Measurements from ENCODE around the gene AGPS.

Gene AGPS

DNA sequence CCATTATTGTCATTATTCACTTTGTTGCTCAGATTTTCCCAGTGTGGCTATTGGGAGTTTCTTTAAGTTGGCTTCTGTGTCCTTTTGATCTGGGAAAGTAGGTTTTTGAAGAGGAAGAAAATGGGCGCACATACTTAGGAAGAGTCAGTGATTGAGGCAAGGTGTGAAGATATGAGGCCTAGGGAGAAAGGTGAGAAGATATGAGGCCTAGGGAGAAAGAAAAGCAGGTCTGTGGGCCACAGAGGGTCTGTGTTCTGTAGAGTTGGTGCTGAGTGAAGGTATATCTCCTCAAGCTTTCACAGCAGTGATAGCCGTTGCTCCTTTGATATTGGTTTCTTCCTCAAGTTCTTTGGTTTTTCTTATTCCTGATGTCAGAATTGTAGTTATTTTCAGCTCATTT is 126.2 kb downstream of the AGPS start:
- Histone ChIP-seq H3K27me3 (ENCODE audit: control insufficient read depth, insufficient read depth, low read length) (no peaks in the 10 kb centered on the region), H3K36me3 (ENCODE audit: insufficient read depth, low read length) (peaks cover 18% of the 10 kb centered on the region), H3K4me1 (ENCODE audit: control insufficient read depth, insufficient read depth, low read length) (no peaks in the 10 kb centered on the region), H3K4me2 (ENCODE audit: low read length) (no peak overlapping the region), H3K4me3 (ENCODE audit: low read length) (no peak overlapping the region), H3K9me3 (replicated peaks; ENCODE audit: low read length) (no peaks in the 10 kb centered on the region), H3K9ac (ENCODE audit: low read depth, low read length) (no peak overlapping the region)

DNA sequence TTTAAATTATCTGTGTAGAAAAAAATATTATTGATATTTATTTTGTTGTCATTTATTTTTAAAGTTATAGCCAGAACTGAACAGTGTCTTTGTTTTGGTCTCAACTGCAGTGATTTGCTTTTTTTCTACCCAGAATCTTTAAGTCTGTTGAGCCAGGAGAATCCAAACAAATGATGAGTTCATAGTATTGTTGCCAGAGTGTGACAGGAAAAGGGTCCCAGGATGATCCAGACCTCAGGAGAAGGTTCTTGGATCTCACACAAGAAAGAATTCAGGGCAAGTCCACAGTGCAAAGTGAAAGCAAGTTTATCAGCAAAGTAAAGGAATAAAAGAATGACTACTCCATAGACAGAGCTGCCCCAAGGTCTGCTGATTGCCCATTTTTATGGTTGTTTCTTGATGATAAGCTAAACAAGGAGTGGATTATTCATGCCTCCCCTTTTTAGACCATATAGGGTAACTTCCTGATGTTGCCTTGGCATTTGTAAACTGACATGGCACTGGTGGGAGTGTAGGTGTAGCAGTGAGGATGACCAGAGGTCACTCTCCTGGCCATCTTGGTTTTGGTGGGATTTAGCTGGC is 127.1 kb downstream of the AGPS start:
- no peak overlapping the region for H3K4me3 ChIP-seq (ENCODE audit: low read length)
- H3K4me1 ChIP-seq (ENCODE audit: control insufficient read depth, insufficient read depth, low read length) = no peaks in the 10 kb centered on the region
- peaks cover 18% of the 10 kb centered on the region for H3K36me3 ChIP-seq (ENCODE audit: insufficient read depth, low read length)
- no peaks in the 10 kb centered on the region for H3K27me3 ChIP-seq (ENCODE audit: control insufficient read depth, insufficient read depth, low read length)
- H3K9ac ChIP-seq (ENCODE audit: low read depth, low read length) = no peak overlapping the region
- no peaks in the 10 kb centered on the region for H3K9me3 ChIP-seq (replicated peaks; ENCODE audit: low read length)
- no peak overlapping the region for H3K4me2 ChIP-seq (ENCODE audit: low read length)

DNA sequence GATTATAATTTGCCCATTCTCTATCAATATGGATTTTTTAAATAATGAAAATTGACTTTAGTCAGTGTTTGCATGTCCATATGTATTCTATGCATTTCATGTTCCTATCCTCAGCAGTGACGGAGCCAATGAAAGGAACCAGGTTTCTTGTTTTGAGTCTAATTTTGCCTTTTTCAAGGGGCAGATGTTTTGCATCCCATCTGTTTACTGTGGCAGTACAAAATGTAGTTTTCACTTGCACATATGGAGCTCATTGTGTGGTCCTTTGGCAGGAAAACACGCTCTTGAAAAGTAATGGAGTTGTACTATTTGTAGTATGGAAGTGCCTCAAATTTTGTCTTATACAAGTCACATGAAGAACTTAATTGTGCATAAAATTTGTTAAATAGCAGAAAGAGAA is 127.8 kb downstream of the AGPS start:
- H3K36me3 ChIP-seq (ENCODE audit: insufficient read depth, low read length) = peaks cover 18% of the 10 kb centered on the region
- no peak overlapping the region for H3K4me3 ChIP-seq (ENCODE audit: low read length)
- no peaks in the 10 kb centered on the region for H3K27me3 ChIP-seq (ENCODE audit: control insufficient read depth, insufficient read depth, low read length)
- H3K9me3 ChIP-seq (replicated peaks; ENCODE audit: low read length) = no peaks in the 10 kb centered on the region
- H3K9ac ChIP-seq (ENCODE audit: low read depth, low read length) = no peak overlapping the region
- no peak overlapping the region for H3K4me2 ChIP-seq (ENCODE audit: low read length)
- no peaks in the 10 kb centered on the region for H3K4me1 ChIP-seq (ENCODE audit: control insufficient read depth, insufficient read depth, low read length)

DNA sequence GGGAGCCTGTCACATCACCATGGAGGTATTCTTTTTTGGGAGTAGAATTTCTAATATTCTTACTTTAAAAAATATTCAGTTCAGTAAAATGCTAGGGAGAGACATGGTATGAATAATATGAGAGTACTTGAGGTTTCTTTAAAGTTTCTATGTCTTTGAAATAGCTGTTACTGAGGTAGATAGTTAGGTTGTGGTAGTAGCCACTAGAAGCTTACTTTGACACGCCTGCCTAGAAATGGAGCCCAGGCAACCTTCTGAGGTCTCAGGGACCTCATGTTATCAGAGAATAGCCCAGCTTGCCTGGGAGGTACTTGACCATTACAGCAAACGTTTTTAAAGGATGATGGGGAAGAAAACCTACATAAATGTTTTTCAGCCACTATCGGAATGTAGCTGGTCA is 131.2 kb downstream of the AGPS start:
- H3K27me3 ChIP-seq (ENCODE audit: control insufficient read depth, insufficient read depth, low read length) = no peaks in the 10 kb centered on the region
- peaks cover 18% of the 10 kb centered on the region for H3K36me3 ChIP-seq (ENCODE audit: insufficient read depth, low read length)

DNA sequence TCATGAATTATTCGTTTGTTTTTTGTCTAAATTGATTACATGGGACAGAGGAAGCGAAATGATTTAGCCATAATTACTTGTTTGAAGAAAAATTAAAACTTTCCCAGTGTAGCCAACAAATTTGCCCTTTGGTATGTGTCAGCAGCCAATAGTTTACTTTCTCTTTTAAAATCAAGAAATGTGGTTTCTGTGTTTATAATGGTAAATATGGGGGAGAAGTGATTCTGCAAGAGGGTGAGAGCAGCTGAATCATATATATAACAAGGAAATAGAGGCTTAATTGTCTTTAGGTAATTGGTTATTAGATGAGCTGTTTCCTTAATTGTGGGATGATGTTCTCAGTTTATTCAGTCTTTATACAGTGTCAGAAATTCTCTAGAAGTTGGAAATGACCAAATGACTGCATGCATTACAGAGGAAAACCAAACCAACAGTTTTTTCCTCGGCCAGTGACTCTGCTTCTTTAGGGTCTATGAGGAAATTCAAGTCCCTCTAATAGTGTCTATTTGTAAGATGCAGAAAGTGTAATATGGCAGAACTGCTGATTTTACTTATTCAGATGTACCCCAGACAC is 132.9 kb downstream of the AGPS start:
- Histone ChIP-seq H3K9ac (ENCODE audit: low read depth, low read length) (no peak overlapping the region), H3K9me3 (replicated peaks; ENCODE audit: low read length) (no peaks in the 10 kb centered on the region), H3K4me3 (ENCODE audit: low read length) (no peak overlapping the region), H3K36me3 (ENCODE audit: insufficient read depth, low read length) (peaks cover 14% of the 10 kb centered on the region), H3K4me1 (ENCODE audit: control insufficient read depth, insufficient read depth, low read length) (no peaks in the 10 kb centered on the region), H3K4me2 (ENCODE audit: low read length) (no peak overlapping the region), H3K27me3 (ENCODE audit: control insufficient read depth, insufficient read depth, low read length) (no peaks in the 10 kb centered on the region)

More for the DNA sequence above, 131.2 kb downstream of the AGPS start:
- H3K9ac ChIP-seq (ENCODE audit: low read depth, low read length) = no peak overlapping the region
- no peak overlapping the region for H3K4me3 ChIP-seq (ENCODE audit: low read length)
- H3K9me3 ChIP-seq (replicated peaks; ENCODE audit: low read length) = no peaks in the 10 kb centered on the region
- no peaks in the 10 kb centered on the region for H3K4me1 ChIP-seq (ENCODE audit: control insufficient read depth, insufficient read depth, low read length)
- H3K4me2 ChIP-seq (ENCODE audit: low read length) = no peak overlapping the region

DNA sequence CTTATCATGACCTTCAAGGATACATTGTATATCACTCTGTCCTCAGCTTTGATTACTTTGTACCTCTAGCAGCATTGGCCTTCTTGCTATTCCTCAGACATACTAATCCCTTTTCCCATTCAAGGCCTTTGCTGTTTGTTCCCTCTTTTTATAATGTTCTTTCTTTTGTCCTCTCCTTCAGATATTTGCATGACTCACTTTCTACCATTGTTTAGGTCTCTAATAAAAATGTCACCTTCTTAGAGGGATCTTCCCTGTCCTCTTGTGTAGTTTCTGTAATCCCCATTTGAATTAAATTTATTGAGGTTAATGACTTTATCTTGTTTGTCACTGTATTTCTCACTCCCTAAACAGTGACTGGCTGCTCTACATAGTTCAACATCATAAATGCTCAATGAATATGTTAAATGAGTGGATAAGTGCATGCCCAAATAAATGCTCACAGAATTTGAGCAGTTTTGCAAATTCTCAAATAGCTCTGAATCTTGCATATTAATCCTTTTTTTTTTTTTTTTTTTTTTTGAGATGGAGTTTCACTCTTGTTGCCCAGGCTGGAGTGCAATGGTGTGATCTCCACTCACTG is 135.9 kb downstream of the AGPS start:
- Histone ChIP-seq H3K27me3 (ENCODE audit: control insufficient read depth, insufficient read depth, low read length) (no peaks in the 10 kb centered on the region), H3K9ac (ENCODE audit: low read depth, low read length) (no peak overlapping the region), H3K4me3 (ENCODE audit: low read length) (no peak overlapping the region), H3K4me2 (ENCODE audit: low read length) (no peak overlapping the region), H3K36me3 (ENCODE audit: insufficient read depth, low read length) (no peaks in the 10 kb centered on the region), H3K9me3 (replicated peaks; ENCODE audit: low read length) (no peaks in the 10 kb centered on the region), H3K4me1 (ENCODE audit: control insufficient read depth, insufficient read depth, low read length) (no peaks in the 10 kb centered on the region)

DNA sequence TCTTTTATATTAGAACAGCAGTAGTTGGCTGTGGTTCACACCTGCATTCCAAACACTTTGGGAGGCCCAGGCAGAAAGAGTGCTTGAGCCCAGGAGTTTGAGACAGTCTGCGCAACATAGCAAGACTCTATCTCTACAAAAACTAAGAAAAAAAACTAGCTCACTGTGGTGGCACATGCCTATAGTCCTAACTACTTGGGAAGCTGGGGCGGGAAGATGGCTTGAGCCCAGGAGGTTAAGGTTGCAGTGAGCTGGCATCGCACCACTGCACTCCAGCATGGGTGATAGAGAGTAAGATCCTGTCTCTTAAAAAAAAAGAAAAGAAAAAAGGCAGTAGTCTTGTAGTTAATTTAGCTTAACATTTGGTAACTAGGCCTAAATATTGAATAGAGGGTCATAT is 136.6 kb downstream of the AGPS start:
- H3K9me3 ChIP-seq (replicated peaks; ENCODE audit: low read length) = no peaks in the 10 kb centered on the region
- H3K4me3 ChIP-seq (ENCODE audit: low read length) = no peak overlapping the region
- H3K4me1 ChIP-seq (ENCODE audit: control insufficient read depth, insufficient read depth, low read length) = no peaks in the 10 kb centered on the region
- H3K27me3 ChIP-seq (ENCODE audit: control insufficient read depth, insufficient read depth, low read length) = no peaks in the 10 kb centered on the region
- no peaks in the 10 kb centered on the region for H3K36me3 ChIP-seq (ENCODE audit: insufficient read depth, low read length)
- H3K9ac ChIP-seq (ENCODE audit: low read depth, low read length) = no peak overlapping the region
- H3K4me2 ChIP-seq (ENCODE audit: low read length) = no peak overlapping the region

DNA sequence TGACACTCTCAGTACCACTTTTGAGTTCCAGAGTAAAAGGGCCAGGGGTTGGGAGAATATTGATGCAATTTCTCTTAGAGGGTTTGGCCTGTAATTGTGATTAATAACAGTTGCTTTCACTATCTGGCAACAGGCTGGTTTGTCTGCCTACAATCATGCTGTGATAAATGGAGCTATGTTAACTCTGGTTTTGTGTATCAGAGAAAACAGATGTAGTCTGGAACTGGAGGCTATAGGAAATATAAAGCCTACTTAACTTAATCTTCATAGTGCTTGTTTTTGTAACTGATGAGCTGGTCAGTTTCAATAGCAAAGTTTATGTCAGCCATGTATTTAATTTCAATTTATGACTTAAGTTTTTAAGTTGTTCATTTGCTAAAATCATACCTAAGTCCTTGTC is 138.0 kb downstream of the AGPS start:
- Histone ChIP-seq H3K27me3 (ENCODE audit: control insufficient read depth, insufficient read depth, low read length) (no peaks in the 10 kb centered on the region), H3K9me3 (replicated peaks; ENCODE audit: low read length) (no peaks in the 10 kb centered on the region), H3K4me2 (ENCODE audit: low read length) (no peak overlapping the region), H3K9ac (ENCODE audit: low read depth, low read length) (no peak overlapping the region), H3K36me3 (ENCODE audit: insufficient read depth, low read length) (no peaks in the 10 kb centered on the region), H3K4me1 (ENCODE audit: control insufficient read depth, insufficient read depth, low read length) (no peaks in the 10 kb centered on the region), H3K4me3 (ENCODE audit: low read length) (no peak overlapping the region)

DNA sequence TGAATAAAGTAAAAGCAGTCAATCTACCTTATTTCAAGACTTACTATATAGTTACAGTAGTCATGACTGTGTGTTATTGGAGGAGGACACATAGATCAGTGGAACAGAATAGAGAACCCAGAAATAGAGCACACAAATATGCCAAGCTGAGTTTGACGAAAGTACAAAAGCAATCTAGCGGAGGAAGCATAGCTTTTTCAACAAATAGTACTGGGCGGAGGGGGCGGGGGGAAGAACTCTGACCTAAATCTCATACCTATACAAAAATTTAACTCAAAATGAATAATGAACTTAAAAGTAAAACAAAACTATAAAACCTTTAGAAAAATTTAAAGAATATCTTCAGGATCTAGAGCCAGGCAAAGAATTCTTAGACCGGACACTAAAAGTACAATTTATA is 139.1 kb downstream of the AGPS start:
- Histone ChIP-seq H3K4me1 (ENCODE audit: control insufficient read depth, insufficient read depth, low read length) (no peaks in the 10 kb centered on the region), H3K4me2 (ENCODE audit: low read length) (no peak overlapping the region), H3K4me3 (ENCODE audit: low read length) (no peak overlapping the region), H3K36me3 (ENCODE audit: insufficient read depth, low read length) (no peaks in the 10 kb centered on the region), H3K27me3 (ENCODE audit: control insufficient read depth, insufficient read depth, low read length) (no peaks in the 10 kb centered on the region), H3K9me3 (replicated peaks; ENCODE audit: low read length) (no peaks in the 10 kb centered on the region), H3K9ac (ENCODE audit: low read depth, low read length) (no peak overlapping the region)

DNA sequence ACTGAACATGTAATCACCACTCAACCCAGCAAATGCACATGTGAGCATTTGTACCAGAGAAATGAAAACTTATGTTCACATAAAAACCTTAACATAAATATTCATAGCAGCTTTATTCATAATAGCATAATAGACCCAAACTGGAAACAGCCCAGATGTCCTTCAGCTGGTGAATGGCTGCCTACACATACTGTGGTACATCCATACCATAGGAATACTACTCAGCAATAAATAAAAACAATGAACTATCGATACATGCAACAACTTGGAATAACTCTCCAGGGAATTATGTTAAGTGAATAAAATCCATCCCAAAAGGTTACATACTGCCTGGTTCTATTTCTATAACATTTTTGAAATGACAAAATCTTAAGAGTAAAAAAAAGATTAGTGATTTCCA is 140.0 kb downstream of the AGPS start:
- no peak overlapping the region for H3K9ac ChIP-seq (ENCODE audit: low read depth, low read length)

DNA sequence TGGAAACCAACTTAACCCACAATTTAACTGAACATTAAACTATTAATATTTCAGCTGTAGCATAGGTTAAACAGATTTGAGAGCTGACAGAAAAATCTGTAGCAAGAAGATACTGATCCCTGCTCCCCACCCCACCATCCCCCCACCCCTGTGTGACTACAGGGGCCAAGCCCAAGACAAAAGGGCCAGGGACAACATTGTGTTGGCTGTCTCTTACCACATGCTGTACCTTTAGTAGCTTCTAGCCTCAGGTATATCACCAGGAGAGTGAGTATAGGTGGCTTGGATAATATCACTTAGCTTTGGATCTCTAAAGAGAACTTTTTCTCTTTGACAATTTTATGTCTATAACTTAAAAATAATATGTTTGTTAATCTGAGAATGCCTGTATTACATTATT is 140.7 kb downstream of the AGPS start:
- no peak overlapping the region for H3K4me3 ChIP-seq (ENCODE audit: low read length)
- no peak overlapping the region for H3K4me2 ChIP-seq (ENCODE audit: low read length)
- no peak overlapping the region for H3K9ac ChIP-seq (ENCODE audit: low read depth, low read length)
- H3K36me3 ChIP-seq (ENCODE audit: insufficient read depth, low read length) = no peaks in the 10 kb centered on the region
- H3K4me1 ChIP-seq (ENCODE audit: control insufficient read depth, insufficient read depth, low read length) = no peaks in the 10 kb centered on the region
- no peaks in the 10 kb centered on the region for H3K27me3 ChIP-seq (ENCODE audit: control insufficient read depth, insufficient read depth, low read length)
- no peaks in the 10 kb centered on the region for H3K9me3 ChIP-seq (replicated peaks; ENCODE audit: low read length)

More for the DNA sequence above, 140.0 kb downstream of the AGPS start:
- Histone ChIP-seq H3K4me1 (ENCODE audit: control insufficient read depth, insufficient read depth, low read length) (no peaks in the 10 kb centered on the region), H3K9me3 (replicated peaks; ENCODE audit: low read length) (no peaks in the 10 kb centered on the region), H3K36me3 (ENCODE audit: insufficient read depth, low read length) (no peaks in the 10 kb centered on the region), H3K4me3 (ENCODE audit: low read length) (no peak overlapping the region), H3K27me3 (ENCODE audit: control insufficient read depth, insufficient read depth, low read length) (no peaks in the 10 kb centered on the region), H3K4me2 (ENCODE audit: low read length) (no peak overlapping the region)

DNA sequence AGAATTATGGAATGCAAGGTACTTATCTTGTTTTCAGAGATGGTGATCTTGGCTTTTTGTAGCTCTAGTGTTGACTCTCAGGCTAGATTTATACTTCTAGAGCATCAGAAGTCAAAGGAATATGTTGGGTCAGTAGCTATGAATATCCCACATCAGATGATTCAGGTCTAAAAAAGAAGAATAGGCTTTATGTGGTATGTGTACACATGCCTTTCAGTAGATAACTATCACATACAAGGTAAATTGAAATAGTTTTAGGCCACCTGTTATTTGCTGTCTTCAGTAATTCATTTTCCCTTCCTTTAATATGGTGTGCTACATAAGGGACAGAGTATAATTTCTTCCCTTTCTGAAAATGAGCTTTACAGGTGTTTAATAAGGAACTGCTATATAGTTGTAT is 142.4 kb downstream of the AGPS start:
- no peaks in the 10 kb centered on the region for H3K9me3 ChIP-seq (replicated peaks; ENCODE audit: low read length)
- H3K4me1 ChIP-seq (ENCODE audit: control insufficient read depth, insufficient read depth, low read length) = no peaks in the 10 kb centered on the region
- H3K36me3 ChIP-seq (ENCODE audit: insufficient read depth, low read length) = no peaks in the 10 kb centered on the region
- H3K4me2 ChIP-seq (ENCODE audit: low read length) = no peak overlapping the region
- H3K9ac ChIP-seq (ENCODE audit: low read depth, low read length) = no peak overlapping the region
- H3K27me3 ChIP-seq (ENCODE audit: control insufficient read depth, insufficient read depth, low read length) = no peaks in the 10 kb centered on the region
- no peak overlapping the region for H3K4me3 ChIP-seq (ENCODE audit: low read length)
